A549 (cell line): ENCODE measurements around the gene POLR3F.

Experiments used
- BHLHE40 ChIP-seq: IDR thresholded peaks from 2 replicates; pipeline ENCODE4 v1.6.1; 2012; ENCODE audit warnings: low read depth, low read length, inconsistent platforms
- CTCF ChIP-seq: fragments of >200 bp; sonication (Bioruptor Twin); formaldehyde crosslinking; IDR thresholded peaks from 3 replicates; pipeline ENCODE4 v1.5.1; 2016
- E2F6 ChIP-seq: IDR thresholded peaks from 2 replicates; pipeline ENCODE4 v1.6.1; 2012; ENCODE audit warnings: low read depth, borderline replicate concordance
- EP300 ChIP-seq, 2 experiments: fragments of >200 bp; sonication (Bioruptor Twin); formaldehyde crosslinking; IDR thresholded peaks; 2 replicates in 1 of 2; 3 replicates in 1 of 2; pipeline ENCODE4 v1.6.1; 2016 to 2017
- MAFK ChIP-seq: fragments of 450-650 bp; IDR thresholded peaks from 2 replicates; pipeline ENCODE4 v1.6.1; 2014; ENCODE audit not compliant: partially characterized antibody
- MAZ ChIP-seq: fragments of 150-350 bp; IDR thresholded peaks from 2 replicates; pipeline ENCODE4 v1.6.1; 2014; ENCODE audit warnings: antibody characterized with exemption, low read depth, low read length, borderline replicate concordance
- POLR2A ChIP-seq: IDR thresholded peaks from 2 replicates; pipeline ENCODE4 v1.6.1; 2012; ENCODE audit warnings: mild to moderate bottlenecking, low read length
- RAD21 ChIP-seq, 2 experiments: fragments of >200 bp in 1 of 2; sonication (Bioruptor Twin) in 1 of 2; formaldehyde crosslinking in 1 of 2; IDR thresholded peaks in 1 of 2; conservative IDR thresholded peaks in 1 of 2; 2 replicates in 1 of 2; 3 replicates in 1 of 2; pipeline ENCODE4 v1.6.1; 2012 to 2018; ENCODE audit warnings: inconsistent platforms in 1 of 2
- REST ChIP-seq: fragments of 200-600 bp; sonication (generic); IDR thresholded peaks from 2 replicates; pipeline ENCODE4 v1.6.1; 2016; ENCODE audit warnings: antibody characterized with exemption, mild to moderate bottlenecking, moderate library complexity
- RFX5 ChIP-seq: fragments of 450-650 bp; IDR thresholded peaks from 2 replicates; pipeline ENCODE4 v1.7.1; 2014; ENCODE audit warnings: antibody characterized with exemption, mild to moderate bottlenecking, moderate library complexity
- ZC3H11A ChIP-seq: fragments of 450-650 bp; IDR thresholded peaks from 2 replicates; pipeline ENCODE4 v1.6.1; 2014; ENCODE audit warnings: antibody characterized with exemption, mild to moderate bottlenecking

GRCh38 chr20:18477821-18478220 lies 10.6 kb downstream of the POLR3F start:
- TF ChIP-seq CTCF, result no peak
- TF ChIP-seq REST, result no peak
- TF ChIP-seq POLR2A, result no peak
- no peak for TF ChIP-seq EP300 (IDR thresholded peaks at IDR 0.05)
- no peak for TF ChIP-seq MAFK
- no peak for TF ChIP-seq BHLHE40
- no peak for TF ChIP-seq RAD21 (conservative IDR thresholded peaks at IDR 0.05 in 1 of 2, IDR thresholded peaks at IDR 0.05 in 1 of 2)
- TF ChIP-seq RFX5, result no peak
- TF ChIP-seq ZC3H11A, result no peak
- no peak for TF ChIP-seq E2F6
- no peak for TF ChIP-seq MAZ
